Tibial nerve (tissue), 4 donors: ENCODE results near the gene ADGRG4. TPM values are rescaled to one million over a fixed set of nuclear protein-coding genes. Genes with fewer than 3 reads are reported as not detected.

Experiments
- DNase-seq, 2 donors: peaks; one replicate each; pipeline ENCODE4 v3.0.0-alpha.2; 2019; ENCODE audit warnings: low spot score in 2 of 2
- H3K27ac ChIP-seq, 4 donors: fragments of 200-600 bp; sonication (generic) in 3 of 4; one replicate each; pipeline ENCODE4 v1.5.1; 2017 to 2019; ENCODE audit warnings: mild to moderate bottlenecking in 1 of 4
- H3K27me3 ChIP-seq, 2 donors: fragments of 200-600 bp; sonication (generic) in 1 of 2; one replicate each; pipeline versions ENCODE4 v1.5.1 to v1.6.0; 2017 to 2019
- H3K36me3 ChIP-seq, 3 donors: fragments of 200-600 bp; sonication (generic); one replicate each; pipeline ENCODE4 v1.5.1; 2018 to 2019
- H3K4me1 ChIP-seq, 4 donors: fragments of 200-600 bp; sonication (generic) in 3 of 4; one replicate each; pipeline ENCODE4 v1.5.1; 2017 to 2019
- H3K4me3 ChIP-seq, 4 donors: fragments of 200-600 bp; sonication (generic) in 3 of 4; one replicate each; pipeline ENCODE4 v1.5.1; 2017 to 2019; ENCODE audit warnings: mild to moderate bottlenecking in 1 of 4, moderate library complexity in 1 of 4
- H3K9me3 ChIP-seq, 4 donors: fragments of 200-600 bp; sonication (generic) in 3 of 4; one replicate each; pipeline ENCODE4 v1.5.1; 2017 to 2019
- EP300 ChIP-seq, 2 donors: sonication (generic); formaldehyde crosslinking; IDR thresholded peaks; one replicate each; pipeline ENCODE4 v1.6.1; 2017; ENCODE audit warnings: antibody characterized with exemption in 2 of 2, mild to moderate bottlenecking in 1 of 2
- POLR2A ChIP-seq, 2 donors: fragments of 450-650 bp; IDR thresholded peaks; one replicate each; pipeline ENCODE4 v1.6.1; 2017; ENCODE audit warnings: antibody characterized with exemption in 2 of 2, mild to moderate bottlenecking in 2 of 2, moderate library complexity in 2 of 2
- WGBS, 2 donors: methylation state at CpG; one replicate each; pipeline ENCODE4 v1.1.5; 2018; 5-methylcytosine and 5-hydroxymethylcytosine counted together
- total RNA-seq, 4 donors: library from RNA; depleted of rRNA; stranded (reverse); fragments of >200 nt; gene quantifications; one replicate each; pipeline ENCODE4 v1.1.0, GENCODE V29; 2016
- TF ChIP-seq, protein P1 (sequence below), 5 experiments: fragments of 200-600 bp in 3 of 5; fragments of 450-650 bp in 2 of 5; sonication (generic) in 3 of 5; IDR thresholded peaks; one replicate each; pipeline ENCODE4 v1.5.1; 2016 to 2019; ENCODE audit warnings: antibody characterized with exemption in 5 of 5, mild to moderate bottlenecking in 3 of 5, moderate library complexity in 2 of 5

Gene ADGRG4
- total RNA-seq, 4 donors from 2014 or later, result 0.20 TPM; not detected in 3

- H3K36me3 ChIP-seq, result no peaks in the 10 kb centered on the region
- H3K4me3 ChIP-seq, result no peak overlapping the region
Measured at GRCh38 chrX:136344320-136344719, 43.6 kb downstream of the ADGRG4 start.

GRCh38 chrX:136346506-136346905 lies 45.7 kb downstream of the ADGRG4 start:
- Histone ChIP-seq H3K27ac (no peak overlapping the region), H3K27me3 (no peaks in the 10 kb centered on the region), H3K36me3 (no peaks in the 10 kb centered on the region), H3K9me3 (no peaks in the 10 kb centered on the region), H3K4me1 (no peaks in the 10 kb centered on the region), H3K4me3 (no peak overlapping the region)
- no peak for DNase-seq
- WGBS, 2 donors, result 56 to 81% methylated on average over 2 of the region's 2 CpGs
- TF ChIP-seq, protein P1, sequence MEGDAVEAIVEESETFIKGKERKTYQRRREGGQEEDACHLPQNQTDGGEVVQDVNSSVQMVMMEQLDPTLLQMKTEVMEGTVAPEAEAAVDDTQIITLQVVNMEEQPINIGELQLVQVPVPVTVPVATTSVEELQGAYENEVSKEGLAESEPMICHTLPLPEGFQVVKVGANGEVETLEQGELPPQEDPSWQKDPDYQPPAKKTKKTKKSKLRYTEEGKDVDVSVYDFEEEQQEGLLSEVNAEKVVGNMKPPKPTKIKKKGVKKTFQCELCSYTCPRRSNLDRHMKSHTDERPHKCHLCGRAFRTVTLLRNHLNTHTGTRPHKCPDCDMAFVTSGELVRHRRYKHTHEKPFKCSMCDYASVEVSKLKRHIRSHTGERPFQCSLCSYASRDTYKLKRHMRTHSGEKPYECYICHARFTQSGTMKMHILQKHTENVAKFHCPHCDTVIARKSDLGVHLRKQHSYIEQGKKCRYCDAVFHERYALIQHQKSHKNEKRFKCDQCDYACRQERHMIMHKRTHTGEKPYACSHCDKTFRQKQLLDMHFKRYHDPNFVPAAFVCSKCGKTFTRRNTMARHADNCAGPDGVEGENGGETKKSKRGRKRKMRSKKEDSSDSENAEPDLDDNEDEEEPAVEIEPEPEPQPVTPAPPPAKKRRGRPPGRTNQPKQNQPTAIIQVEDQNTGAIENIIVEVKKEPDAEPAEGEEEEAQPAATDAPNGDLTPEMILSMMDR (IDR thresholded peaks at IDR 0.05), result no peak
- no peak for TF ChIP-seq EP300 (IDR thresholded peaks at IDR 0.05)
- no peak for TF ChIP-seq POLR2A (IDR thresholded peaks at IDR 0.05)

More at GRCh38 chrX:136344320-136344719, 43.6 kb downstream of the ADGRG4 start:
- Histone ChIP-seq H3K9me3 (no peaks in the 10 kb centered on the region), H3K4me1 (no peaks in the 10 kb centered on the region), H3K27me3 (no peaks in the 10 kb centered on the region), H3K27ac (no peak overlapping the region)
- TF ChIP-seq EP300 (IDR thresholded peaks at IDR 0.05) (no peak), POLR2A (IDR thresholded peaks at IDR 0.05) (no peak)
- TF ChIP-seq, protein P1 (IDR thresholded peaks at IDR 0.05), result no peak
- no peak for DNase-seq

- no peak for DNase-seq
- TF ChIP-seq POLR2A (IDR thresholded peaks at IDR 0.05) (no peak), EP300 (IDR thresholded peaks at IDR 0.05) (no peak)
- TF ChIP-seq, protein P1 (IDR thresholded peaks at IDR 0.05), result no peak
- 50 to 73% methylated on average over 1 of the region's 1 CpG for WGBS, 2 donors
Measured at GRCh38 chrX:136347706-136348105, 46.9 kb downstream of the ADGRG4 start.

GRCh38 chrX:136353526-136354093 lies 52.8 kb downstream of the ADGRG4 start:
- Histone ChIP-seq H3K27me3 (no peaks in the 10 kb centered on the region), H3K4me3 (no peak overlapping the region), H3K36me3 (no peaks in the 10 kb centered on the region), H3K27ac (no peak overlapping the region), H3K9me3 (no peaks in the 10 kb centered on the region), H3K4me1 (no peaks in the 10 kb centered on the region)
- DNase-seq, result no peak
- no peak for TF ChIP-seq EP300 (IDR thresholded peaks at IDR 0.05)
- TF ChIP-seq POLR2A (IDR thresholded peaks at IDR 0.05), result no peak
- TF ChIP-seq, protein P1 (IDR thresholded peaks at IDR 0.05), result no peak
- WGBS, 2 donors, result 62 to 76% methylated on average over 4 of the region's 4 CpGs

More at GRCh38 chrX:136347706-136348105, 46.9 kb downstream of the ADGRG4 start:
- Histone ChIP-seq H3K4me3 (no peak overlapping the region), H3K36me3 (no peaks in the 10 kb centered on the region), H3K4me1 (no peaks in the 10 kb centered on the region), H3K27me3 (no peaks in the 10 kb centered on the region), H3K9me3 (no peaks in the 10 kb centered on the region), H3K27ac (no peak overlapping the region)

DNA sequence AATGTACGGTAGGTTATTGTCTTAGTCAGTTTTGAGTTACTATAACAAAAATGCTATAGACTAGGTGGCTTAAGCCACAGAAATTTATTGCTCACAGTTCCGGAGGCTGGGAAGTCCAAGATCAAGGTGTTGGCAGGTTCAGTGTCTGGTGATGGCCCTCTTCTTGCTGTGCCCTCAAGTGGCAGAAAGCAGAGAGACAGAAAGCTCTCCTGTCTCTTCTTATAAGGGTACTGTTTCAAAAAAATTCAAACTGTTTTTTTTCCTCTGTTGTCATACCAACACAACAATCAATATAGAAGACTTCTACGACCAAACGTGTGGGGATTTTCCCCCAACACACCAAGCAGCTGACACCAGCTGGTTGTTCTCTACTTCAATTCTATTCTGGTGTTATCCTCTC lies 53.4 kb downstream of the ADGRG4 start:
- Histone ChIP-seq H3K9me3 (no peaks in the 10 kb centered on the region), H3K27me3 (no peaks in the 10 kb centered on the region), H3K4me1 (no peaks in the 10 kb centered on the region), H3K27ac (no peak overlapping the region), H3K4me3 (no peak overlapping the region), H3K36me3 (no peaks in the 10 kb centered on the region)
- DNase-seq, result no peak
- 81 to 82% methylated on average over 4 of the region's 4 CpGs for WGBS, 2 donors
- TF ChIP-seq EP300 (IDR thresholded peaks at IDR 0.05), result no peak
- no peak for TF ChIP-seq POLR2A (IDR thresholded peaks at IDR 0.05)
- TF ChIP-seq, protein P1 (IDR thresholded peaks at IDR 0.05), result no peak
